Vagina (tissue), 2 donors: ENCODE measurements around the gene NAA40. TPM values are rescaled to one million over a fixed set of nuclear protein-coding genes. Genes with fewer than 3 reads are reported as not detected.

ENCODE experiments used
- DNase-seq, 2 donors: peaks; one replicate each; pipeline ENCODE4 v3.0.0-alpha.2; 2017; ENCODE audit errors: extremely low spot score in 2 of 2
- H3K27ac ChIP-seq: fragments of 200-600 bp; sonication (generic); one replicate; pipeline ENCODE4 v1.5.1; 2019
- H3K27me3 ChIP-seq: fragments of 200-600 bp; sonication (generic); one replicate; pipeline ENCODE4 v1.5.1; 2019
- H3K36me3 ChIP-seq, 2 donors: fragments of 200-600 bp; sonication (generic); one replicate each; pipeline ENCODE4 v1.5.1; 2017 to 2019
- H3K4me1 ChIP-seq: fragments of 200-600 bp; sonication (generic); one replicate; pipeline ENCODE4 v1.5.1; 2019
- H3K4me3 ChIP-seq, 2 donors: fragments of 200-600 bp; sonication (generic); 1 replicate in 1 of 2; 2 replicates in 1 of 2; pipeline ENCODE4 v1.5.1; 2016 to 2019
- H3K9me3 ChIP-seq: fragments of 200-600 bp; sonication (generic); one replicate; pipeline ENCODE4 v1.5.1; 2019
- CTCF ChIP-seq, 3 experiments: fragments of 450-650 bp in 2 of 3; fragments of 200-600 bp in 1 of 3; sonication (generic) in 1 of 3; IDR thresholded peaks; one replicate each; pipeline ENCODE4 v1.5.1; 2017 to 2019; ENCODE audit warnings: antibody characterized with exemption in 3 of 3, mild to moderate bottlenecking in 2 of 3, moderate library complexity in 2 of 3
- POLR2A ChIP-seq, 2 donors: fragments of 450-650 bp; IDR thresholded peaks; one replicate each; pipeline ENCODE4 v1.6.1; 2017; ENCODE audit warnings: antibody characterized with exemption in 2 of 2, mild to moderate bottlenecking in 2 of 2, moderate library complexity in 2 of 2
- POLR2AphosphoS5 ChIP-seq, 2 donors: sonication (generic); formaldehyde crosslinking; IDR thresholded peaks; one replicate each; pipeline ENCODE4 v1.9.0; 2017; ENCODE audit warnings: antibody characterized with exemption in 2 of 2, mild to moderate bottlenecking in 2 of 2, low read depth in 1 of 2; ENCODE audit not compliant: insufficient read depth in 1 of 2
- intact Hi-C: fragments of 100-400 bp; cut with DNase I; formaldehyde crosslinking; loops from one replicate; pipeline ENCODE4 v1.15.1; 2023
- total RNA-seq: library from RNA; depleted of rRNA; stranded (reverse); fragments of >200 nt; gene quantifications from one replicate; pipeline ENCODE4 v1.2.3, GENCODE V29; 2016

The NAA40 gene
- total RNA-seq, 1 donor from 2014 or later: 7.1 TPM

GRCh38 chr11:63986932-63987513 is 48.2 kb downstream of the NAA40 start:
- peaks cover 26% of the 10 kb centered on the region for H3K4me1 ChIP-seq
- DNase-seq: peak in 1 of 2 donors; percentile 84
- intact Hi-C loops: no loop called here
- H3K9me3 ChIP-seq: no peaks in the 10 kb centered on the region
- H3K36me3 ChIP-seq: peaks cover 0 to 14% of the 10 kb centered on the region in 2 donors
- no peak for TF ChIP-seq CTCF (IDR thresholded peaks at IDR 0.05)
- TF ChIP-seq POLR2A (IDR thresholded peaks at IDR 0.05): no peak
- no peak for TF ChIP-seq POLR2AphosphoS5 (IDR thresholded peaks at IDR 0.05; ENCODE audit: insufficient read depth in 1 of 2, low read depth in 1 of 2)
- no peaks in the 10 kb centered on the region for H3K27me3 ChIP-seq
- H3K27ac ChIP-seq: peak overlapping the region; percentile 82
- H3K4me3 ChIP-seq: peak overlapping the region; percentile 73 to 95

GRCh38 chr11:63991558-63991957 is 52.8 kb downstream of the NAA40 start:
- DNase-seq: no peak
- intact Hi-C loops: no loop called here
- Histone ChIP-seq H3K4me1 (peaks cover 18% of the 10 kb centered on the region), H3K27me3 (no peaks in the 10 kb centered on the region), H3K27ac (no peak overlapping the region), H3K9me3 (no peaks in the 10 kb centered on the region), H3K4me3 (no peak overlapping the region), H3K36me3 (peaks cover 0 to 31% of the 10 kb centered on the region in 2 donors)
- TF ChIP-seq POLR2AphosphoS5 (IDR thresholded peaks at IDR 0.05; ENCODE audit: insufficient read depth in 1 of 2, low read depth in 1 of 2): no peak
- TF ChIP-seq CTCF (IDR thresholded peaks at IDR 0.05): no peak
- TF ChIP-seq POLR2A (IDR thresholded peaks at IDR 0.05): no peak

- intact Hi-C loops: no loop called here
Observed at GRCh38 chr11:63993100-63993499, 54.3 kb downstream of the NAA40 start.

GRCh38 chr11:63993993-63994392 is 55.2 kb downstream of the NAA40 start:
- TF ChIP-seq POLR2A (IDR thresholded peaks at IDR 0.05): no peak
- no peak for TF ChIP-seq CTCF (IDR thresholded peaks at IDR 0.05)
- H3K4me1 ChIP-seq: peaks cover 6% of the 10 kb centered on the region
- H3K9me3 ChIP-seq: no peaks in the 10 kb centered on the region
- intact Hi-C loops: no loop called here
- no peaks in the 10 kb centered on the region for H3K27me3 ChIP-seq
- no peak overlapping the region for H3K4me3 ChIP-seq
- no peak overlapping the region for H3K27ac ChIP-seq
- H3K36me3 ChIP-seq: peaks cover 0 to 48% of the 10 kb centered on the region in 2 donors
- no peak for DNase-seq

More at GRCh38 chr11:63993100-63993499, 54.3 kb downstream of the NAA40 start:
- Histone ChIP-seq H3K27ac (no peak overlapping the region), H3K36me3 (peaks cover 0 to 46% of the 10 kb centered on the region in 2 donors), H3K9me3 (no peaks in the 10 kb centered on the region), H3K4me1 (peaks cover 3% of the 10 kb centered on the region), H3K27me3 (no peaks in the 10 kb centered on the region), H3K4me3 (no peak overlapping the region)
- TF ChIP-seq CTCF (IDR thresholded peaks at IDR 0.05) (no peak), POLR2A (IDR thresholded peaks at IDR 0.05) (no peak), POLR2AphosphoS5 (IDR thresholded peaks at IDR 0.05; ENCODE audit: insufficient read depth in 1 of 2, low read depth in 1 of 2) (no peak)
- DNase-seq: no peak

- H3K27ac ChIP-seq: no peak overlapping the region
- peaks cover 0 to 39% of the 10 kb centered on the region in 2 donors for H3K36me3 ChIP-seq
- H3K4me3 ChIP-seq: no peak overlapping the region
- H3K4me1 ChIP-seq: peaks cover 31% of the 10 kb centered on the region
- H3K9me3 ChIP-seq: no peaks in the 10 kb centered on the region
- no peaks in the 10 kb centered on the region for H3K27me3 ChIP-seq
- no peak for DNase-seq
- intact Hi-C loops: no loop called here
- TF ChIP-seq POLR2A (IDR thresholded peaks at IDR 0.05) (no peak), POLR2AphosphoS5 (IDR thresholded peaks at IDR 0.05; ENCODE audit: insufficient read depth in 1 of 2, low read depth in 1 of 2) (no peak), CTCF (IDR thresholded peaks at IDR 0.05) (no peak)
Observed at GRCh38 chr11:63996512-63996911, 57.7 kb downstream of the NAA40 start.
